Urinary bladder (tissue), 4 donors: Measurements from ENCODE around the gene RAI14. TPM values are rescaled to one million over a fixed set of nuclear protein-coding genes. Genes with fewer than 3 reads are reported as not detected.

ENCODE experiments used
- DNase-seq: peaks from one replicate; pipeline ENCODE4 v3.0.0-alpha.2; 2015; ENCODE audit errors: extremely low spot score
- H3K27ac ChIP-seq: one replicate; pipeline ENCODE4 v1.5.1; 2013; ENCODE audit warnings: low read depth, mild to moderate bottlenecking, moderate library complexity
- H3K36me3 ChIP-seq: one replicate; pipeline ENCODE4 v1.6.1; 2013; ENCODE audit warnings: mild to moderate bottlenecking, moderate library complexity; ENCODE audit not compliant: insufficient read depth
- H3K4me1 ChIP-seq: one replicate; pipeline ENCODE4 v1.6.1; 2013; ENCODE audit warnings: mild to moderate bottlenecking, moderate library complexity; ENCODE audit not compliant: insufficient read depth
- H3K4me3 ChIP-seq: one replicate; pipeline ENCODE4 v1.5.1; 2013; ENCODE audit warnings: low read depth, low read length
- WGBS: extraction: QIAGEN DNeasy Blood & Tissue Kit; methylation state at CpG from one replicate; pipeline ENCODE4 v1.1.7; 2013; 5-methylcytosine and 5-hydroxymethylcytosine counted together
- polyA plus RNA-seq: library from polyadenylated mRNA; stranded (reverse); fragments of 200-250 nt; gene quantifications from one replicate; pipeline ENCODE4 v1.2.3, GENCODE V29; 2013
- total RNA-seq: library from RNA; depleted of rRNA; stranded (reverse); fragments of >200 nt; gene quantifications from one replicate; pipeline ENCODE4 v1.2.3, GENCODE V29; 2014
- donor health status: healthy with polysubstance abuse.
- donor health status: healthy.

RAI14 gene
- total and polyA plus RNA-seq, 2 donors, result 25.6 to 83.9 TPM

DNA sequence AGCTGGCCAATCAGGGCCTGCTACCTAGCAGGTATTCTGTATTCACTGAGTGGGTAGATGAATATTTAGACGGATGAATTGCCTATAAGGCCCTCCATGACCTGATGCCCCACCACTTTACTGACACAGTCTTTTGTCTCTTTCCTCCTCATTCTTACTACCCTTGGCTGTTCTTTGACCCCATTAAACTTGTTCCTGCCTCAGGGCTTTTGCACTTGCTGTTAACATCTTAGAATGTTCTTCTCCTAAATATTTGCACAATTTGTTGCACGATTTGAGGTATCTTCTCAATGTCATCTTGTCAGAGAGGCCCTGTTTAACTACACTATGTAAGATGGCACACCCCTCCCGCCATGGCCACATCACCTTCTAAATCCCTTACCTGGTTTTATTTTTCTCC is 179.5 kb downstream of the RAI14 start:
- no peak overlapping the region for H3K4me3 ChIP-seq
- H3K27ac ChIP-seq, result no peak overlapping the region
- no peak for DNase-seq
- 89% methylated on average over 3 of the region's 3 CpGs for WGBS
- H3K36me3 ChIP-seq, result no peaks in the 10 kb centered on the region
- H3K4me1 ChIP-seq, result no peaks in the 10 kb centered on the region

DNA sequence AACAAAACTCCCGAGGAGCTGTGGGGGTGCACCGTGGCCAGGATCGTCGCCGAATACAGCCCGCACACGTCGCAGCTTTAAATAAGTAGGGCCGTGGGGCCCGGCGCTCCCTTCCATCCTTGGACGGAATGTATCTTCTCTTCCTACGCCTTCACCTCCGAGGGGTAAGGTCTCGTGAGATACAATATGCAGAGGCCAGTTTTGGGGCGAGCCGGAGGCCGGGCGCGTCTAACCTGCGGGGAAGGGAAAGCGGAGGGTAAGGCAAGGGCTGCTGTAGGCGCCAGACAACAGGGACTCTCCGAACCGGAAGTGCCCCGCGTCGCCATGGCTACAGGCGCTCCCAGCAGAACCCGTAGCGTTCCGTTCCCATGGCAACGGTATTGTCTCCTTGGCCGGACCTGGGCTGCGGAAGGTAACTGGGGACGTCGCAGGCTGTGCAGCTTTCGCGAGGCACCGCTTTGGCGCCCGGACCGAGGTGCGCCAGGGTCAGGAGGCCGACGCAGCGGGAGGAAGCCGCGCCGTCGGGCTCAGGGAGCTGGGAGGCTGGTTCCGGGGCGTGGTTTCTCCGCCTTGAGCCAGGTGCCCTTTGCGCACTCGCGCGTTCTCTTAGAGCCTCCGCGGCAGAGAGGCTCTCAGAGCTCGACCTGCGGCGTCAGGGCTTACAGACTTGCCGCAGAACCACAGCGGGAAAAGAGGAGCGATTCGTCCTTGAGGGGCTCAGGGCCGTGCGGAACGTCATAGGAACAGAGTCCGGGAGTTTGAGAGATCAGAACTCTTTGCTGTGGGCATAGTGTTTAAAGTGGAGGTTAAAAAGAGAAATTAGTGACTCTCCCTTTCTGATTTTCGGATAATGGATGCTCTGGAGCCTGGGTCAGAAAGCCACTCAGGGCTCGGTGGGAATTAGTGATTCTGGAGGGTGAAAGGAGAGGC is 182.9 kb downstream of the RAI14 start, which contains the start of gene TTC23L:
Gene TTC23L (plus strand): TSS at position 380 of the 930 bp plus-strand sequence. CDS start 1,508 bp downstream, outside the sequence.
- under 1% methylated on average over 73 of the region's 73 CpGs for WGBS
- peak within 1 kb of the TSS; percentile 64 for H3K27ac ChIP-seq
- H3K4me3 ChIP-seq, result peak within 1 kb of the TSS; percentile 64
- no peaks in the 10 kb centered on the region for H3K4me1 ChIP-seq
- no peaks in the 10 kb centered on the region for H3K36me3 ChIP-seq
- DNase-seq, result peak; percentile 77

DNA sequence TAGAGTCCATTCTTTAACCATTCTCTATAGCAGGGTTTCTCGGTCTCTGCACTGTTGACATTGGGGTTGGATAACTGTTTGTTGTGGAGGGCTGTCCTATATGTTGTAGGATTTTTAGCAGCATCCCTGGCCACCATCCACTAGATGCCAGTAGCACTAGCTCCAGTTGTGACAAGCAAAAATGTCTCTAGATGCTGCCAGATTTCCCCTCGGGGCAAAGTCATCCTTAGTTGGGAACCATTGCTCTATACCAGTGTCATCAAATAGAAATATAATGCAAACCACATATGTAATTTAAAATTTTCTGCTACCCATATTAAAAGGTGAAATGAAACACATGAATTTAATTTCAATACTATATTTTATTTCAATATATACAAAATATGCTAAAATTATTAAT is 185.7 kb downstream of the RAI14 start:
- H3K27ac ChIP-seq, result no peak overlapping the region
- no peaks in the 10 kb centered on the region for H3K36me3 ChIP-seq
- H3K4me1 ChIP-seq, result no peaks in the 10 kb centered on the region
- WGBS, result 85% methylated on average over 2 of the region's 2 CpGs
- no peak overlapping the region for H3K4me3 ChIP-seq
- DNase-seq, result no peak

DNA sequence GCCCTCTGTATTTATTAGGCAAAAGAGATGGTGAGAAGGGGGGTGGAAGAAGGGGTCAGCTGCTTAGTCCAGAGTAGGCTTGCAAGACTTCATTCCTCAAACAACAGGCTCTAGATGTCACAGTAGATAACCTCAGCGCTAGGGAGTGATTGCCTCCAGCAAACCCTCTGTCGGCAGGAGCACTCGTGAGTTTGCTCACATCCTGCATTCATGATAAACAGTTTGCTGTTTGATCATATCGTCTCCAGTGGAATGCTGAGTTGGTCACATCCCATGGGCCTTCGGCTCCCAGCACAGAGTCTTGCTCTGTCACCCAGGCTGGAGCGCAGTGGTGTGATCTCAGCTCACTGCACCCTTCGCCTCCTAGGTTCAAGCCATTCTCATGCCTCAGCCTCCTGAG is 186.4 kb downstream of the RAI14 start:
- Histone ChIP-seq H3K27ac (no peak overlapping the region), H3K4me3 (no peak overlapping the region), H3K4me1 (no peaks in the 10 kb centered on the region), H3K36me3 (no peaks in the 10 kb centered on the region)
- no peak for DNase-seq
- WGBS, result 84% methylated on average over 7 of the region's 7 CpGs

DNA sequence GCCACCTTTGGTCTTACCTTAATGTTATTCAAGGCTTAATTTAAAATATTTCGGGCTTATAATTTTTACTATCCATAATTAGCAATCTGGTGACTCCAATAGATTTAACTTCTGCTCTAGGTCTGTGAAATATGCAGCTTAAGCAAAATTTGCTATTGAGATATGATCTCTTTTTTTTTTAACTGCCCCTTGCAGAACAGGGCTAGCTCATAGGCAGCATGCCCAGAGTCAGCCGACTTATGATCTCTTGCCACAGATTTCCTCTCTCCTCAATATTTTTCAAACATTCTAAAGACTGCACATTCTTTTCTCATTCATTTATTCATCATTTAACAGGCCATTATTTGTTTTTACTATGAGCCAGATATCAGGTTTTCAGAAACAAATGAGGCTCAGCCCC is 187.4 kb downstream of the RAI14 start:
- Histone ChIP-seq H3K36me3 (no peaks in the 10 kb centered on the region), H3K4me1 (no peaks in the 10 kb centered on the region), H3K4me3 (no peak overlapping the region), H3K27ac (no peak overlapping the region)
- WGBS, result 69% methylated on average over 2 of the region's 2 CpGs
- DNase-seq, result no peak

DNA sequence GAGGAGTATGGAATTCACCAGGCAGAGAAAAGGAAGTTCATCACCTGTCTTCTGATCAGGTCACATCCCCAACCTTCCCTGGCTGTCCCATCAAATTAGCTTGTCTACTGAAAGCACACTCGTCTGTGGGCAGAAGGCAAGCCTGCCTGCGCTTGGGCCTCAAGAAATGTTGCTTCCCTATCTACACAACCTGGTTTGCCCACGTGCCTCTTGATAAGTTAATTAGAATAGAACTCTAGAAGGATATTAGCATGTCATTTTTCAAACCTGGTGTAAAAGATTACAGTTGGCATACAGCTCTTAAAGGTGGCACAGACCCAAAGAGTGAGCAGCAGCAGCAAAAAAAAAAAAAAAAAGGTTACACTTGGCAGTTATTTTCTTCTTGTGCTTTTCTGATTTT is 188.0 kb downstream of the RAI14 start:
- WGBS, result 78% methylated on average over 3 of the region's 3 CpGs
- H3K4me3 ChIP-seq, result no peak overlapping the region
- no peaks in the 10 kb centered on the region for H3K4me1 ChIP-seq
- H3K27ac ChIP-seq, result no peak overlapping the region
- no peaks in the 10 kb centered on the region for H3K36me3 ChIP-seq
- no peak for DNase-seq

DNA sequence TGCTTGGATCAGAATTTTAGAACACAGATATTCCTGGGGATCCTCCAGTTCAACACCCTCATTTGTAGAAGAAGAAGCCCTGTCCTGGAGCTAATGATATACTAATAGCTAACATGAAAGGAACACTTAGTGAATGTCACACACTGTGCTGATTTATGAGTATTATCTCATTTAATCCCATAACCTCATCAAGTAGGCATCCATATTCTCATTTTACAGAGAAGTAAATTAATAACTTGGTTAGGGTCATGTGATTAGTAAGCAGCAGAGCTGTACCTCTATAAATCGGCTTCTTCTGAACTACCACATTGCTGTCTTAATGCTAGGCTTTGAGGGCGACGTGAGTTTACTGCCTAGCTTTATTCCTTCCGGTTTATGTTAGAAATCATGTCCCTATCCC is 188.9 kb downstream of the RAI14 start:
- no peak overlapping the region for H3K27ac ChIP-seq
- no peak overlapping the region for H3K4me3 ChIP-seq
- no peak for DNase-seq
- H3K4me1 ChIP-seq, result no peaks in the 10 kb centered on the region
- H3K36me3 ChIP-seq, result no peaks in the 10 kb centered on the region
- WGBS, result 62% methylated on average over 4 of the region's 4 CpGs

DNA sequence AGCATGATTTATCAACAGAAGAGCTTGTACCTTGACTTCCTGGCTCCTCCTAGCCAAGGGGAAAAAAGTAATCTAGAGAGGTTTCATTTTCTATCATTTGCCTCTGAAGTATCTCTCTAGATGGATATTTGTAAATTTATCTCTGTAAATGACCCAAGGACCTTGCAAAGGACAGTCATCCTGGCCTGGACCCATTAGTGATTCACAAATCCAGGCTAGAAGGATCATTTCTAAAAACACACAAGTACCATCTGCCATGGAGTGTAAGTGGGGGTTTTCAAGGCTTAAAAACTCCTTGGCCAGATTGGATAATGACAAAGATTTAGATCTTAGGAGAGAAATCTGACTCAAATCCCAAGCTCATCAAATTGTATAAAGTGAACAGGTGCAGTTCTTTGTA is 190.9 kb downstream of the RAI14 start:
- H3K4me3 ChIP-seq, result no peak overlapping the region
- no peak overlapping the region for H3K27ac ChIP-seq
- no peaks in the 10 kb centered on the region for H3K4me1 ChIP-seq
- DNase-seq, result no peak
- no peaks in the 10 kb centered on the region for H3K36me3 ChIP-seq

DNA sequence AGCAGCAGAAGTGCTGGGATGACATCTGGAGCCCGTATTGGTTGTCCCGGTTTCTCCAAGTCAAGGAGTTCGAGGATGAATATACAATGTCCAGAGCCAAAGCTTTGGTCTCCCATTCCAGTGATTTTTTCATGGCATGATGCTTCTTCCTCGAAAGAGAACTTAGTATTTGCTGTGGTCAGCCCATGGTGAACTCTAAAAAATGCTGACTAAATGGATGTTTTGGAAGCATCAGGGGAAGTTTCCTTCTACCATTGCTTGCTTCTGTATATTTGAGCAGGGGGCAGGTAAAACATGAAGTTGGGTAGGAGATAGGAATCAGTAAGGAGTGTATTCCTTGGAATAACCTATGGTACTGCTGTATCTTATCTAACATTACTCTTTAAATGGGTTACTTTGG is 191.4 kb downstream of the RAI14 start:
- no peak for DNase-seq
- no peaks in the 10 kb centered on the region for H3K36me3 ChIP-seq

DNA sequence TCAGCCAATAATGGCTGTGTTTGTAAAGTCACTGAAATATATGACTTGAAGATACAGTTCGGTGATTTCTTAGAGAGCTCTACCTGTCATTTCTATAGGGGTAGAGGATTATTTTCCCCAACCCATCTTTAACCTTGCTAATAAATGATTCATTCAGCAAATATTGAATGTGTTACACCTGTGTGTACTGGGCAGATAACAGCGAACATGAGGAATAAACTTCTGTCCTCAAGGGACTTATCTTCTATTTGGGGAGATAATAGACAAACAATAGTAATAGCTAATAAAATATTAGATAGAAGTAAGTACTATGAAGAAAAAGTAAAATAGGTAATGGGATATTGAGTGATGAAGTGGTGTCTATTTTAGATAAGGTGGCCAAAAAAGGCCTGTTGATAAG is 192.1 kb downstream of the RAI14 start:
- Histone ChIP-seq H3K4me1 (no peaks in the 10 kb centered on the region), H3K27ac (no peak overlapping the region), H3K36me3 (no peaks in the 10 kb centered on the region), H3K4me3 (no peak overlapping the region)
- 91% methylated on average over 2 of the region's 2 CpGs for WGBS
- no peak for DNase-seq

More for the DNA sequence above, 191.4 kb downstream of the RAI14 start:
- Histone ChIP-seq H3K4me3 (no peak overlapping the region), H3K4me1 (no peaks in the 10 kb centered on the region), H3K27ac (no peak overlapping the region)
- WGBS, result 92% methylated on average over 4 of the region's 4 CpGs

DNA sequence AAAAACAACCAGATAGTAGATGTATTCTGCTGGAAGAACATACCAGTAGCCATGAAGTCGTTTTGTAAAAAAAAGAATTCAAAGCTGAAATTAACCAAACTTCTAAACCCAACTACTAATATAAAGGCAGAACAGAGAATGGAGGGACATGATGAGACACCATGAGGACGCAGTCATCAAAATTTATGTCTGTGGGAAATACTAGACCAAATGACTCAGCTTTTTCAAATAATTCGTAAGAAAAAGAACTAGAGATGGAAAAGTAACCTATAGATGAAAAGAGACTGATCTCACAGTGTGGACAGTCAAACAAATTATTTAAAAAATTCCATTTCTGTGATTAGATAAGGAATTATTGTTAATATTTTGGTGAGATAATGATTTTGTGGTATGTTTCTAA is 193.1 kb downstream of the RAI14 start:
- no peak overlapping the region for H3K4me3 ChIP-seq
- no peaks in the 10 kb centered on the region for H3K36me3 ChIP-seq
- no peak overlapping the region for H3K27ac ChIP-seq
- DNase-seq, result no peak
- no peaks in the 10 kb centered on the region for H3K4me1 ChIP-seq
- 89% methylated on average over 3 of the region's 3 CpGs for WGBS

DNA sequence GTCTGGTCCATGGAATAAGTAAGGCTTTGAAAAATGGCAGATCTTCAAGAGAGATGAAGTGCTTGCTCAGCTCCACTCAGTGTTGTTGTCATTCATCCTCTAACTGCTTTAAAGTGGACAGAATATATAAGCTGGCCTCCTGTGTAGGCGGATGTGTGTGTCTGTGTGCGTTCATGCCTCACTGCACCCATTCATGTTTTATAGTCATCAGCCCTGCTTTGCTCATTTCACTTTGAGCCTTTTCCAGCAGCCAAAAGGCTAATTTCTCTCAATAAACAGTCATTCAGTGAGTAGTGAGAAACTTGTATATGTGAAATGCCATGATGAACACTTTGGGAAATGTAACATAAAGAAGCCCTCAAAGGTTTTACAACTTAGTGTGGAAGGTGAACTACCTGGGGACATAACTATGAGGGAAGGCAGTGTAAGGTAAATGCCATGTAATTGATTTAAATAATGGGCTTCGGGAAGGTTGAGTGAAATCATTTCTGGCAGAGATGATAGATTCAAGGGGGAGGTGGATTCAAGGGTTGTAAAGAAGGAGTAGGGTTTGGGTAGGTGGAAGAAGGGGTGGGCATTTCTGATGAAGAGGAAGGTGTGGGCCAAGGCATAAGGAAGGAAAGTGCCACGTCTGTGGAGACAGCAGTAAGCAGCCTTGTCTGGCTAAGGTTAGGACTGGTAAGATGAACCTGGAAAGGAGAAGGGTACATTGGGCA is 198.5 kb downstream of the RAI14 start:
- DNase-seq, result no peak
- Histone ChIP-seq H3K4me1 (no peaks in the 10 kb centered on the region), H3K36me3 (no peaks in the 10 kb centered on the region), H3K4me3 (no peak overlapping the region), H3K27ac (no peak overlapping the region)
- 63% methylated on average over 4 of the region's 4 CpGs for WGBS

DNA sequence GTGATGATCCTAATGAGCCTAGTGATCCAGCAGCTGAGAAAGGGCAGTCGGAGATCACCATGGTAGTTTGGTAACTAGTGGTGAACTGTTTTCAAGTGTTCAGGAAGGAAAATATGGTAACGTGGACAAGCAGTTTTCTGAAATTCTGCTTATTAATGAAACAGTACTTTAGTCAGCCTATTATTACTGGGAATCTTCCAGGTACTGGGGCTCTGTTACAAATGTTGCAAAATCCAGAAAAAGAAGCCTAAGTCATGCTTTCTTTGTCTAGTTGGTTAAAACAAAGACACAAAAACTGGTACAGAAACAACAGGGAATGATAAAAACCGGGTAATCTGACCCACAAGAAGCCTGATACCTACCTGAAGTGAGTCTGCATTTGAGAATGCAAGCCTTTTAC is 201.0 kb downstream of the RAI14 start:
- WGBS, result 84% methylated on average over 3 of the region's 3 CpGs
- no peak overlapping the region for H3K27ac ChIP-seq

DNA sequence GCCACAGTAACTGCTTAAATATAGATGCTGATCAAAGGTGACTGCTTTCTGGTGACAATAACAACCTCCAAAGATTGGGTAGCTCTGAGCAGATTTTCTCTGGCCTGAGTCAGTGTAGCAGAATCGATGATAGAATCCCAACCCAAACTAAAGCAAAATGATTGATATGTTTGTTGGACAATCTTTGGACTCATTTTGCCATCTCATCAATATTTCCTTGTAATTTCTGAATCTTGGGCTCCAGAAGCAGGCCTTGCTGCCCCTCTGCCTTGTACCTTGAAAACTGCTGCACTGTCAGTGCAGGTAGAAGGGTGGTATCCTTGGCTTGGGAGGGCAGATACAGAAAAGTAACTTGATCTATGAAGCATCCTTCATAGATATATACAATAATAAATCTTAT is 201.8 kb downstream of the RAI14 start:
- WGBS, result 96% methylated on average over 1 of the region's 1 CpG
- Histone ChIP-seq H3K4me1 (no peaks in the 10 kb centered on the region), H3K4me3 (no peak overlapping the region), H3K27ac (no peak overlapping the region), H3K36me3 (no peaks in the 10 kb centered on the region)
- DNase-seq, result no peak

More for the DNA sequence above, 201.0 kb downstream of the RAI14 start:
- Histone ChIP-seq H3K4me3 (no peak overlapping the region), H3K4me1 (no peaks in the 10 kb centered on the region), H3K36me3 (no peaks in the 10 kb centered on the region)
- no peak for DNase-seq
